GM18526 (cell line): ENCODE measurements around the gene C5AR1.

ENCODE experiments used
- POLR2A ChIP-seq: IDR thresholded peaks from 3 replicates; pipeline ENCODE4 v1.6.1; 2011; ENCODE audit not compliant: insufficient read length; ENCODE audit errors: extremely low read depth

C5AR1 gene

DNA sequence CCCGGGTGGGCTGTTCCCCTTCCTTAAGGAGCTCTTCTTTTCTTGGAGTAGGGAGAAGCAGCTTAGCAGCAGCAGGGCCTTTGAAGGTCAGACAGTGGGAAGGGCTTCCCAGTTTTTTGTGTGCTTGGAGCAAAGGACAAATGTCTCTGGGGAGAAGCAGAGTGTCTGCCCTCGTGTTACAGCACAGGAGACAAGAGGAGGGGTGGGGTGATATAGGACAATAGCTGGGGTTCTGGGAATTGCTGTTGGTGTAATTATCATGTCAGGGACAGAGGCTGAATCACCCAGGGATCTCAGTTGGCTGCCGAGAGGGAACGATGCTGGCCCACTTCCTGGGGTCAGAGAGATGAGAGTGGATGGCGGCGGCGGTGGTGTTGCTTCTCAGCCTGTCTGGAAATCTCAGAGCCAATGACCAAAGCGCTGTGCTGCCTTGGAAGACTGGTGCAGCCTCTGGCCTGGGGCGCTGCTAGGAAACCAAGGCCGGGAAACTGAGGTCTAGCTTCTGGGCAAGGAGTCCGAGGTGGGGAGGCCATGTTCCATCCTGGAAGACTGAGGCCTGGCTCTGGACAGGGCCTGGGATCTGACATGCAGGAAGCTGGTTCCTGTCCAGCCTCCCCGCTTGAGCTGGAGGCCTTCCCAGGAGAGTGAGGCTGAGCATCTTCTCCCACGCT is 33.7 kb upstream of the C5AR1 start:
- no peak for TF ChIP-seq POLR2A

DNA sequence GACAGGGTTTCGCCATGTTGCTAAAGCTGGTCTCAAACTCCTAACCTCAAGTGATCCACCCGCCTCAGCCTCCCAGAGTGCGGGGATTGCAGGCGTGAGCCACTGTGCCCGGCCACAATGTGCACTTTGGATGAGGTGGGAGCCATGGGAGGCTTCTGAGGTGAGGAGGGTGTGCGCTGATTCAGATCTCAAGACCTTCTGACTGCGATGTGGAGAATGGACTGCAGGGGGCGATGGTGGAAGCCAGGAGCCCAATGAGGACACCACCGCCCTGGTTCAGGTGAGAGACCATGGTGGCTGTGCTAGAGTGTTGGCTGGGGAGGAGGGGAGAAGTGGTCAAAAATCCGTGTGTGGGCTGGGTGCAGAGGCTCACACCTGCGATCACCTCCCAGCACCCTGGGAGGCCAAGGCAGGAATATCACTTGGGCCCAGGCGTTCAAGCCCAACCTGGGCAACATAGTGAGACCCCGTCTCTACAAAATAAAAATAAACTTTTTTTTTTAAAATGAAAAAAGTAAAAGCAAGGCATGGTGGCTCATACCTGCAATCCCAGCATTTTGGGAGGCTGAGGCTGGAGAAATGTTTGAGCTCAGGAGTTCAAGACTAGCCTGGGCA is 29.4 kb upstream of the C5AR1 start:
- no peak for TF ChIP-seq POLR2A

DNA sequence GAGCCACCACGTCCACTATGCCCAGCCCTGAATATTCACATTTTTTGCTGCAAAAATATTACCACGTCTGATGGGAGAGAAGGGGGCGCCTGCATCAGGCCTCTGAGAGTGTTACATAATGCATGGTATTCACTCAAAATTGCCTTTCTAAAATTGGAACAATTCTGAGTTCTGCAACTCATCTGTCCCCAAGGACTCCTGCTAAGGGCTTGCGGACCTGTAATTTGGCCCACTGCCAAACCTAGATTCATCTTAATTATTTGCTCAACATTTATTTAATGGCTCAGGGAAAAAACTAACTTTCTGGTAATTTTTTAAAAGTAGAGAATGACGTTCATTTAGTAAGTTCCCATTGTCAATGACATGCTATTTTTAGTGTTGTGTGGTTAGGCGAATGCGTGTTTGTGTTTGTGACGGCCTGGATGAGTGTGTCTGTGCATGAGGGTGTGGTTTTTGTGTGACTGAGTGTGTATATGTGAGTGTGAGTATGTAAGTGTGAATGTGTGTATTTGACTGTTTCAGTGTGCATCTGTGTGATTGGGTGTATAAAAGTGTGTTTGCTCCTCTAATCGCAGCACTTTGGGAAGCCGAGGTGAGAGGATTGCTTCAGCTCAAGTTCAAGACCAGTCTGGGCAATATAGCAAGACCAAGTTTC is 26.1 kb upstream of the C5AR1 start:
- TF ChIP-seq POLR2A = no peak

DNA sequence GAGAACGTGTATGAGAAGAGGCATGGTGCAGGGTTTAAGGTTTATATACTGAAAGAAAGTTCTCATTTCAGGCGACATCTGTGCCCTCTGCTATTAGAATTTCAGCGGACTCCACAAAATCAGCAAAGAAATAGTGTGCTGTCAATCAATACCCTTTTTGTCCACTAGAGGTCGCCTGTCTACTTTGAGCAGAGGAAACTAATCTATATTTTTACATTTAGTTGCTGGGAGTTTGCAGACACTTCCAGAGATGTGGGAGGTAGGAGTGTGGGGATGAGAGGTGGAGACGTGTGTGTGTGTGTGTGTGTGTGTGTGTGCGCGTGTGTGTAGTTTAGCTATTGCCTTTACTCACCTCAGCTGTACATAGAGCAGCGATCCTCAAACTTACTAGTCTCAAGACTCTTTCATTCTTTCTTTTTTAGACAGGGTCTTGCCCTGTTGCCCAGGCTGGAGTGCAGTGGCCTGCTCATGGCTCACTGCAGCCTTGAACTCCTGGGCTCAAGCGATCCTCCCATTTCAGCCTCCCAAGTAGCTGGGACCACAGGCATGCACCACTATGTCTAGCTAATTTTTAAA is 25.2 kb upstream of the C5AR1 start:
- no peak for TF ChIP-seq POLR2A

DNA sequence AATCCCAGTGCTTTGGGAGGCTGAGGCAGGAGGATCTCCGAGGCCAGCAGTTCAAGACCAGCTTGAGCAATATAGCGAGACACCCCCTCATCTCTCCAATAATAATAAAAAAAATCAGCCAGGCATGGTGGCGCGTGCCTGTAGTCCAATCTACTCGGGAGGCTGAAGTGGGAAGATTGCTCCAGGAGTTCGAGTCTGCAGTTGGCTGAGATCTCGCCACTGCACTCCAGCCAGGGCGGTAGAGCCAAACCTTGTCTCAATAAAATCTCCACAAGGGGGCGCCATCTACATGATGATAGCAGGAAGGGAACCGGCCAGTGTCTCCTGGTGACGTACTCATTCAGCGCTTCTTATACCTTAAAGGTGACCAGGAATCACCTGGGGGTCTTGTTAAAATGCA is 13.6 kb upstream of the C5AR1 start:
- no peak for TF ChIP-seq POLR2A

DNA sequence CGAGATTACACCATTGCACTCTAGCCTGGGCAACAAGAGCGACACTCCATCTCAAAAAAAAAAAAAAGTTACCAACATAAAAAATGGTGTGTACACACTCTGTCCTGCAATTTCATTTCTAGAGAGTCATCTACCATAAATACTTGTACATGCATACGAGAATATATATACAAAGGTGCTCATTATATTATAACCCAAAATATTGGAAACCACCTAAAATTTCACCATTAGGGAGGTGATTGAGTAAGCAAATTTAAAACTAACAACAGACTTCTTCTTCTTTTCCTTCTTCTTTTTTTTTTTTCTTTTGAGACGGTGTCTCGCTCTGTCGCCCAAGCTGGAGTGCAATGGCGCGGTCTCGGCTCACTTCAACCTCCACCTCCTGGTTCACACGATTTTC is 7.4 kb upstream of the C5AR1 start:
- TF ChIP-seq POLR2A = no peak

DNA sequence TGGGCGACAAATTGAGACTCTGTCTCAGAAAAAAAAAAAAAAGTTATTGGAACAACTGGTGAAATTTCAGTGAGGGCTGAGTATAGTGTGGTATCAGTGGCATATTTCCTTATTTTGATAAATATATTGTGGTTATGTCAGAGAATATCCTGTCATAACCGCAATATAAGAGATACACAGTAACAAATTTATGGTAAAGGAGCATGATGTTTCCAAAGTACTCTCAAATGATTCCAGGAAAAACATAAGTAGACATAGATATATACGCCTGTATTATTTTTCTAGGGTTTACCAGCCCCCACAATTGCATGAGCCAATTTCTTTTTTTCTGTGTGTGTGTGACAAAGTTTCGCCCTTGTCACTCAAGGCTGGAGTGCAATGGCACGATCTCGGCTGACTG is 5.7 kb upstream of the C5AR1 start:
- no peak for TF ChIP-seq POLR2A

DNA sequence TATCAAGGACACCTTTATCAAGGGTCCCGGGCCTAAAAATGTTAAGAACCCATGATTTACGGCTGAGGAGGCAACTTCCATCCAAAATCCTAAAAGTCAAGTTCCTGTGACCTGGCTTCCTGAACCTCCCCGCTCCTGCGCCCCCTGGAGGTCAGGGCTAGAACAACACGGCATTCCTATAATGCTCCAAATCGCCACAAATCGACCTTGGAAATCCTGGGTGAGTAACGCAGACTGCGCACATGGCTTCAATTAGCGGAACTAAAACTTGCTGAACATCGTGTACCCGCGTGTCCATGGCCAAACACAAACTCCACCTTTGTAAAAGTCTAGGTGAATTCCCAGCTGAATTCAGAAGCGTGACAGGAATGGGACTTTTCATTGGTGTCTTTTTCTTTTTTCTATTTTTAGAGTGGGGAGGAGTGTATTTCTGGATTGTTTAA is 4.3 kb upstream of the C5AR1 start:
- no peak for TF ChIP-seq POLR2A

DNA sequence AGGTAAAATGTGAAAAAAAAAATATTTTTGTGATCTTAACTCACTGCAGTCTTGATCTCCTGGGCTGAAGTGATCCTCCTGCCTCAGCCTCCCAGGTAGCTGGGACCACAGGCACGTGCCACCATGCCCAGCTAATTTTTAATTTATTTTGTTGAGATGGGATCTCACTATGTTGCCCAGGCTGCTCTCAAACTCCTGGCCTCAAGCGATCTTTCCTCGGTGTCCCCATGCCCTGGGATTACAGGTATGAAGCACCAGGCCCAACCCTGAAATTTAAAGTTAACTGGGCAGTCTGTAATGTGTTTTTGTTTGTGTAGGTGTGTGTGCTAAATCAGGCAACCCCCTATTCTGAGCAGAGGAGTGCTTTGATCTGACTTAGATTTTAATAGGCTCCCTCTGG is 3.4 kb upstream of the C5AR1 start:
- no peak for TF ChIP-seq POLR2A

DNA sequence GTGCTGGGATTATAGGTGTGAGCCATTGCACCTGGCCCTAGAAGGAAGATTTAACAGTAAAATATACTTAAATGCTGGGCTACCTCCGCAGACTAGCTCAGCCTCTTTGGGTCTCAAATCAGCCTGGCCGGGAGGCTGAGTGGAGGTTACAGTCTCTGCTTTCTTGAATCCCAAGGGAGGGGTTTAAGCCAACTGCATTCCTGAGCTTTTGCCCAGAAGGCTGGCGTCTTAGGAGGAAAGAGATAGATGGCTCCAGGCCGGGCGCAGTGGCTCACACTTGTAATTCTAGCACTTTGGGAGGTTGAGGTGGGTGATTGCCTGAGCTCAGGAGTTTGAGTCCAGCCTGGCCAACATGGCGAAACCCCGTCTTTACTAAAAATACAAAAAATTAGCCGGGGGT is 623 bp upstream of the C5AR1 start:
- no peak for TF ChIP-seq POLR2A

DNA sequence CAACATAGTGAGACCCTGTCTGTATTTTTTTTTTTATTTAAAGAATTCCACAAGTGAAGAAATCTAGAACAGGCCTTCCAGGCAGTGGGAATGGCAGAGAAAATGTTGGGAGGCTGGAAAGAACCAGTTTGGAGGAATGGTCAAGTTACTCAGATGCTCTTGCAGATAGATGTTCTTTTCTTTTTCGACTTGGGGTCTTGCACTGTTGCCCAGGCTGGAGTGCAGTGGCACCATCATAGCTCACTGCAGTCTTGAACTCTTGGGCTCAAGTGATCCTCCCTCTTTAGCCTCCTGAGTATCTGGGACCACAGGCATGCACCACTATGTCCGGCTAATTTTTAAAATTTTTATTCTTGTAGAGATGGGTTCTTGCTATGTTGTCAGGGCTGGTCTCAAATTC is 662 bp downstream of the C5AR1 start:
- TF ChIP-seq POLR2A = no peak

DNA sequence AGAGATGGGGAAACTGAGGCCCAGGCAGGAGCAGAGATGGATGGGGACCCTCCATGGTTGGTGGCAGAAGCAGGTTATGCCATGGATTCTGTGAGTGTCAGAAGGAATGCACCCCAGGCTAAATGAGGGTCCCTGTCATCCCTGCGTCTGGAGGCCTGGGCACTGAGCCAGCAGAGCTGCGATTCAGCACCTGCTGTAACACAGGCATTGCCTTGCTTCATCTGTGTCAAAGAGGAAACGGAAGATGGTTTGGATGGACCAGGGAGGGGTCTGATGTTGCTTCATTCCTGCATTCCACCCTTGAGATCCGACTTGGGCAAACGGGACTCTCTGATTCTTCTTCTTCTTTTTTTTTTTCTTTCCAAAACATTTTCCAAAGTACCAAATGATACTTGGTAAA is 1.2 kb downstream of the C5AR1 start:
- no peak for TF ChIP-seq POLR2A

DNA sequence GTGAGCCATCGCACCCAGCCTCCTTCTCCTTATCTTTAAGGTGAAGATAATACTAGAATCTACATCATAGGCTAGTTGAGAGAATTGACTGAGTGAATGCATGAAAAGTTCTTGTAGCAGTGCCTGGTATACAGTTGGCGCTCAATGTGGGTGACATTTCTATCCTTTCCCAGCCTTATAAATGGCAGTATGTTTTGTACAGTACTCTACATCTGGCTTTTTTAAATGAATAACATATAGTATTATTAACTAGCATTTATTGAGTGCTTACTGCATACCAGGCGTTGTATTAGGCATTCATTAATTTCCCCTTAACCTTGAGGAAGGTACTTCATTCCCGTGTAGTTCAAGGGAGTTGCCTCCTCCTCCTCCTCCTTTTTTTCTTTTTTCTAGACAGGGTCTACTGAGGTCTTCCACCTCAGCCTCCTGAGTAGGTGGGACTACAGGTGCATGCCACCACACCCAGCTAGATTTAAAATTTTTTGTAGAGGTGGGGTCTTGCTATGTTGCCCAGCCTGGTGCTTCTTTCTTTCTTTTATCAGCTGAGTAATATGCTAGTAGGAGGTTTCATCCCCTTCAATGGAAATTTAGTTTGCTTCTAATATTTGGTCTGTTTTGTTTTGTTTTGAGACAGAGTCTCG is 2.8 kb downstream of the C5AR1 start:
- no peak for TF ChIP-seq POLR2A

DNA sequence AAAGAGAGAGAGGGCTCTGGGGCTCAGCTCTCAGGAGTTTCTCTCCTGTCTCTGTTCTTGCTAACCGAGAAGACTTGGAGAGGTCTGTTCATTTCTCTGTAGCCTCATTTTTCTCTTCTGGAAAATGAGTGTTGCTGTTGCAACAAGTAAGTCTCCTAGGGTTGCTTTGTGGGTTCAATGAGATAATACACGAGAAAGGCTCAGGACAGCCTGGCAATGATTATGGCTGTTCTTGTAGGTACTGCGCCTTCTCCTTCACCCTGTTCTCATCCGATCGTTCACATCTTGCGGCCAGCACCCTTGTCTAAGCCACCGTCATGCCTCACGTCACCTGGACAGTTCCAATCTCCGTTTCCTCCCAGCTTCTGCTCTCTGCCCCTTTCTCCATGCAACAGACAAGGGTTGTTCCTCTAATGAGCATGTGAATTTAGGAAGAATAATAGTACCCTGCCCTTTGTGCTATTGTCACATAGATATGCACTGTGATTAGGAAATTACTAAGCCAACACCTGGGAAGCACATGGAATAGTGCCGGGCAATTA is 4.2 kb downstream of the C5AR1 start:
- TF ChIP-seq POLR2A = no peak

DNA sequence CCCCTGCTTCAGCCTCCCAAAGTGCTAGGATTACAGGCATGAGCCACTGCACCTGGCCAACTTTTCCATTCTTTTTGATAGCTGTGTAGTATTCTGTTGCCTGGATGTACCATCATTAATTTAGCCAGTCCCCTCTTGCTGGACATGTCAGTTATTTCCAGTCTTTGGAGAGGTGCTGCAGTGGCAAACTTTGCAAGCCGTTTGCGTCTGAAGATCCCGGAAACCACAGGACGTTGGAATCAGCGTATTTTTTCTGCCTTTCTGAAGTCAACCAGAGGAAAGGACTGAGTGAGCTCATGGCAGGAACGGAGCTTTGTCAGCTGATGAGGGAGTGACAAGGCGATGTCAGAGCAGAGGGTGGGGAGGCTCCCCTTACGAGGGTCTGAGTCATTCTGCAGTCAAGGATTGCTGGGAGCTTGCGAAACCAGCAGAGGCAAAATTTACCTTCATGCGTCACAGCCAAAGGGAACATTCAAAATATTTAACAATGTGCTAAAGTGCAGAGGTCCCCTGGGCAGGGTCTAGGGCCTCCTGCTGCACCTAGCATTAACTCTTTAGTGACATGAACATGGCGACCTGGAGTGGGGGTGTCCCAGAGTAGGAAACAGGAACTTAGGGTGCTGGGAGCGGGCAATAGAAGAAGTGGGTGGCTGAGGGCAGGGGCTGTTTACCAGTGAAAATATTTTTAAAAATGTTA is 5.6 kb downstream of the C5AR1 start:
- no peak for TF ChIP-seq POLR2A

DNA sequence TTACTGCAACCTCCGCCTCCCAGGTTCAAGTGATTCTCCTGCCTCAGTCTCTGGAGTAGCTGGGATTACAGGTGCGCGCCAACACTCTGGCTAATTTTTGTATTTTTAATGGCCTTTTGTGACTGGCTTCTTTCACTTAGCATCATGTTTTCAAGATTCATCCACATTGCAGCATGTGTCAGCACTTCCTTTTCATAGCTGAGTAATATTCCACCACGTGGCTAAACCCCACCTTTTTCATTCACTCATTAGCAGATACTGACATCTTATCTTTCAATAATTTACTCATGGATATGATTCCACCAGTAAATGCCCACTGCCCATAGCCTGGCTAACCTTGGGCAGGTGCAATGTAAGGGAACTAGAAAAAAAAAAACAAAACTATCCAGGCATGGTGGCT is 6.9 kb downstream of the C5AR1 start:
- no peak for TF ChIP-seq POLR2A
